Left ventricle myocardium inferior (tissue), 1 donor: ENCODE measurements around the gene DCST1. TPM values are rescaled to one million over a fixed set of nuclear protein-coding genes. Genes with fewer than 3 reads are reported as not detected.

Source experiments
- DNase-seq: peaks from one replicate; pipeline ENCODE4 v3.0.0-alpha.2; 2020
- H3K27ac ChIP-seq: fragments of 200-600 bp; replicated peaks from 2 replicates; pipeline ENCODE4 v1.8.0; 2021
- H3K27me3 ChIP-seq: fragments of 200-600 bp; 2 replicates; pipeline ENCODE4 v1.8.0; 2021; ENCODE audit warnings: low read depth
- H3K36me3 ChIP-seq: fragments of 200-600 bp; 2 replicates; pipeline ENCODE4 v1.8.0; 2021
- H3K4me1 ChIP-seq: fragments of 200-600 bp; 2 replicates; pipeline ENCODE4 v1.8.0; 2021
- H3K4me3 ChIP-seq: fragments of 200-600 bp; 2 replicates; pipeline ENCODE4 v1.8.0; 2021; ENCODE audit warnings: mild to moderate bottlenecking, moderate library complexity
- H3K9me3 ChIP-seq: fragments of 200-600 bp; replicated peaks from 2 replicates; pipeline ENCODE4 v1.8.0; 2021
- intact Hi-C: fragments of 100-400 bp; cut with micrococcal nuclease; formaldehyde crosslinking; loops from one replicate; pipeline ENCODE4 v1.11.0; 2022
- total RNA-seq: library from RNA; stranded (reverse); fragmentation: NEBNext Ultra II Directional; extraction: Animal tissue kit (Norgen Biotek cat#: 25700); gene quantifications from one replicate; pipeline ENCODE4 v1.2.1, GENCODE V29; 2021
- TF ChIP-seq, protein P1 (sequence below): fragments of 200-600 bp; IDR thresholded peaks from 2 replicates; pipeline ENCODE4 v1.8.0; 2021; ENCODE audit warnings: antibody characterized with exemption, mild to moderate bottlenecking, borderline replicate concordance
- donor health status: DM: no; HTN: yes; CAD: no; lungs with severe emphysema.

DCST1 gene
- total RNA-seq, 1 donor from 2014 or later = not detected

GRCh38 chr1:155044365-155044764 lies 10.7 kb downstream of the DCST1 start:
- no peaks in the 10 kb centered on the region for H3K36me3 ChIP-seq
- peaks cover 14% of the 10 kb centered on the region for H3K4me1 ChIP-seq
- peak overlapping the region; percentile 52 for H3K27ac ChIP-seq
- H3K27me3 ChIP-seq = no peaks in the 10 kb centered on the region
- H3K9me3 ChIP-seq = no peaks in the 10 kb centered on the region
- no peak for DNase-seq
- intact Hi-C loops = no loop called here
- H3K4me3 ChIP-seq = no peak overlapping the region
- TF ChIP-seq, protein P1, sequence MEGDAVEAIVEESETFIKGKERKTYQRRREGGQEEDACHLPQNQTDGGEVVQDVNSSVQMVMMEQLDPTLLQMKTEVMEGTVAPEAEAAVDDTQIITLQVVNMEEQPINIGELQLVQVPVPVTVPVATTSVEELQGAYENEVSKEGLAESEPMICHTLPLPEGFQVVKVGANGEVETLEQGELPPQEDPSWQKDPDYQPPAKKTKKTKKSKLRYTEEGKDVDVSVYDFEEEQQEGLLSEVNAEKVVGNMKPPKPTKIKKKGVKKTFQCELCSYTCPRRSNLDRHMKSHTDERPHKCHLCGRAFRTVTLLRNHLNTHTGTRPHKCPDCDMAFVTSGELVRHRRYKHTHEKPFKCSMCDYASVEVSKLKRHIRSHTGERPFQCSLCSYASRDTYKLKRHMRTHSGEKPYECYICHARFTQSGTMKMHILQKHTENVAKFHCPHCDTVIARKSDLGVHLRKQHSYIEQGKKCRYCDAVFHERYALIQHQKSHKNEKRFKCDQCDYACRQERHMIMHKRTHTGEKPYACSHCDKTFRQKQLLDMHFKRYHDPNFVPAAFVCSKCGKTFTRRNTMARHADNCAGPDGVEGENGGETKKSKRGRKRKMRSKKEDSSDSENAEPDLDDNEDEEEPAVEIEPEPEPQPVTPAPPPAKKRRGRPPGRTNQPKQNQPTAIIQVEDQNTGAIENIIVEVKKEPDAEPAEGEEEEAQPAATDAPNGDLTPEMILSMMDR = no peak

DNA sequence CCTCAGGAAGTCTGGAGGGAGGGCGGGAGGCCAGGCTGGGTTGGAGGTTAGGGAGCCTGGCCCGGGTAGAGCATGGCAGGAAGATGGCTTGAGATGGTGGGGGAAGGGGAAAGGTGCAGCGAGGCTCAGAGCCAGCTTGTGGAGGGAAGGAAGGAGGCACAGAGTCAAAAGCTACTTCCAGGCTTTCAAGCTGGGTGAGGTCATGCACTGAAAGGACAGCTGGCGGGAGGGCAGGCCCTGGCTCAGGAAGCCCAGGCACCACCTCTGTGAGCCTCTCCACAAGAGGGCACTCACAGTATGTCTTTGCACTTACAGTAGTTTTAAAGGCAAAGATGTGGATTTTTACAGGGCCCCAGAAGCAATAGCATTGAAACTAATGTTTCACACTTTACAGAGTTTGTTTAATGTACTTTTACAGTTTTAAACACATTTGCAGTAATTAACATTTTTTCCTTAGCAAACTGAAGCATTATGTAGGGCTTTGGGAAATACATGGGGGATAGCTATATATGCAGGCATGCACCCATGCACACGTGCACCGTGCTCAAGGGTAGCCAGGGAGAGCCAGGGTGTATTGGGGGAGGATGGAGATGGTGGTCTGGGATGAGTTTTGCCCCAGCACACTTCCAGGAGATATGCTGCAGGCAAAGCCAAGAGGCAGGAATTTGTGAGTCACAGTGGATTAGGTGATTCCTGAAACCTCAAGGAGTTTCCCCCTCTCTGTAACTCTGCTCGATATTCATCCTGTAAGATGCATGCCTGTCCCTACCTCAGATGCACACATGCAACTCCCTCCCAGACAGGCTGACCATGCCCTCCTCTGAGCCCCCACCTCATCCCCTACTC lies 11.4 kb downstream of the DCST1 start:
- TF ChIP-seq, protein P1 = peak; percentile 84
- intact Hi-C loops = no loop called here
- peak; percentile 78 for DNase-seq
- no peak overlapping the region for H3K4me3 ChIP-seq
- H3K36me3 ChIP-seq = no peaks in the 10 kb centered on the region
- no peaks in the 10 kb centered on the region for H3K27me3 ChIP-seq
- peak overlapping the region; percentile 52 for H3K27ac ChIP-seq
- H3K9me3 ChIP-seq = no peaks in the 10 kb centered on the region
- peaks cover 20% of the 10 kb centered on the region for H3K4me1 ChIP-seq

GRCh38 chr1:155048449-155049334 lies 15.1 kb downstream of the DCST1 start:
- Histone ChIP-seq H3K27me3 (no peaks in the 10 kb centered on the region), H3K4me1 (peaks cover 54% of the 10 kb centered on the region), H3K4me3 (no peak overlapping the region), H3K27ac (no peak overlapping the region), H3K36me3 (peaks cover 6% of the 10 kb centered on the region), H3K9me3 (no peaks in the 10 kb centered on the region)
- DNase-seq = no peak
- TF ChIP-seq, protein P1 = no peak
- intact Hi-C loops = no loop called here

DNA sequence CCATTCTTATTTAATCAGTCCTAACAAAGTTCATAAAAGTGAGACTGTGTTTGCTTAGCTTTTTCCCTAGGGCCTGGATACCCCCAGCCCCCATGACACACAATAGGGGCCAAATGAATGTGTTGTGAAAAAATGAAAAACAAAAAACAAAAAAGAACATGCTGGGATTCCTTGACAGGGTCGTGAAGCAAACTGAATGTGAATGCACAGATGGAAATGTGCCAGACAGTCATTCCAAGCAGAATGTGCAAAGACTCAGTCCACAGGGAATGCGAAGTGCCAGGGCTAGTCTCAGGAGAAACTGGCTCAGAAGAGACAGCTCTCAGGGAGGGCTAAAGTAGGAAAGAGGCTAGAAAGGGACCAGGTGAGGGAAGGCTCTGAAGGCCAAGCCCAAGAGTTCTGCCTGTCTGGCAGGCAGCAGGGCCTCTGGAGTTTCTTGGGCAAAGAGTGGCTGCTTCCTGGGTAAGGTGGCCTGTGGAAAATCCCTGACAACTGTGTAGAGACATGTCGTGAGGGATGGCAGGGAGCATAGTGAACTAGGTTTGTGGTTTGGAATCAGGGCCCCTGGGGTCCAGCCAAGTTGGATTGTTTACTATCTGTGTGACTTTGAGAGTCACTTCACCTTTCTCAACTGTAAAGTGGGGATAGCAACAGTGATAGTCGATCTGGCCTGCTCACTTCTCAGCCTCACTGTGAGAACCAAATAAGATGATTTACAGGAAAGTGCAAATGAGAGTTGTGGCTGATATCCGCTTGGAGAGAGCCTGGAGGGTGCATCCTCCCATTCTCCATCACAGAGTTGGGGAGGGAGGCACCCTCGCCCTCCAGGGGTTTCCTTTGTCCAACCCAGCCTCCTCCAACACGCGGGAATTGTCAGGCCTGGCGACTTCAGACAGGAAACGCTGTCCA lies 16.3 kb downstream of the DCST1 start:
- H3K4me3 ChIP-seq = peak overlapping the region; percentile 80
- H3K36me3 ChIP-seq = peaks cover 18% of the 10 kb centered on the region
- no peaks in the 10 kb centered on the region for H3K27me3 ChIP-seq
- peaks cover 61% of the 10 kb centered on the region for H3K4me1 ChIP-seq
- intact Hi-C loops = no loop called here
- TF ChIP-seq, protein P1 = no peak
- peak overlapping the region; percentile 98 for H3K27ac ChIP-seq
- no peaks in the 10 kb centered on the region for H3K9me3 ChIP-seq
- DNase-seq = no peak
